Measurements from ENCODE around the gene XRCC4. TPM values are rescaled to one million over a fixed set of nuclear protein-coding genes. Genes with fewer than 3 reads are reported as not detected.

XRCC4 gene
- total RNA-seq, 2 donors from 2014 or later: 10.6 to 17.3 TPM

GRCh38 chr5:83385812-83386211 is 308.5 kb downstream of the XRCC4 start:
- Histone ChIP-seq H3K27ac (ENCODE audit: low read depth, low read length) (no peak overlapping the region), H3K27me3 (ENCODE audit: control insufficient read depth, insufficient read depth, low read length, poor library complexity, severe bottlenecking) (no peaks in the 10 kb centered on the region), H3K4me1 (ENCODE audit: control insufficient read depth, insufficient read depth, low read length) (no peaks in the 10 kb centered on the region), H3K4me3 (ENCODE audit: low read length) (no peak overlapping the region), H3K9me3 (ENCODE audit: control insufficient read depth, low read length) (no peaks in the 10 kb centered on the region), H3K9ac (ENCODE audit: extremely low read depth, low read length, poor library complexity, severe bottlenecking) (no peak overlapping the region), H3K36me3 (ENCODE audit: control insufficient read depth, insufficient read depth, low read length) (no peaks in the 10 kb centered on the region)
- no peak for DNase-seq
- Mint-ChIP-seq H3K36me3 (ENCODE audit: low read depth) (no peaks in the 10 kb centered on the region), H3K27me3 (ENCODE audit: insufficient read depth) (no peaks in the 10 kb centered on the region), H3K9me3 (peaks cover 2% of the 10 kb centered on the region), H3K27ac (no peak overlapping the region), H3K4me1 (no peaks in the 10 kb centered on the region), H3K4me3 (no peak overlapping the region)
- TF ChIP-seq CTCF (conservative IDR thresholded peaks at IDR 0.05): peak; percentile 65
- WGBS, 2 experiments (ENCODE audit: insufficient coverage in 1 of 2, insufficient read length in 1 of 2): 96 to 100% methylated on average over 1 to 3 of the region's 4 CpGs

GRCh38 chr5:83387041-83387440 is 309.7 kb downstream of the XRCC4 start:
- 100% methylated on average over 1 to 2 of the region's 2 CpGs for whole genome bisulfite sequencing, 2 experiments (ENCODE audit: insufficient coverage in 1 of 2, insufficient read length in 1 of 2)
- Histone ChIP-seq H3K36me3 (ENCODE audit: control insufficient read depth, insufficient read depth, low read length) (no peaks in the 10 kb centered on the region), H3K9ac (ENCODE audit: extremely low read depth, low read length, poor library complexity, severe bottlenecking) (no peak overlapping the region), H3K9me3 (ENCODE audit: control insufficient read depth, low read length) (no peaks in the 10 kb centered on the region), H3K4me3 (ENCODE audit: low read length) (no peak overlapping the region), H3K27ac (ENCODE audit: low read depth, low read length) (no peak overlapping the region), H3K27me3 (ENCODE audit: control insufficient read depth, insufficient read depth, low read length, poor library complexity, severe bottlenecking) (no peaks in the 10 kb centered on the region), H3K4me1 (ENCODE audit: control insufficient read depth, insufficient read depth, low read length) (no peaks in the 10 kb centered on the region)
- Mint-ChIP-seq H3K9me3 (peaks cover 2% of the 10 kb centered on the region), H3K27ac (no peak overlapping the region), H3K4me3 (no peak overlapping the region), H3K27me3 (ENCODE audit: insufficient read depth) (no peaks in the 10 kb centered on the region), H3K4me1 (no peaks in the 10 kb centered on the region), H3K36me3 (ENCODE audit: low read depth) (no peaks in the 10 kb centered on the region)
- TF ChIP-seq CTCF (conservative IDR thresholded peaks at IDR 0.05): no peak
- no peak for DNase-seq

- Mint-ChIP-seq H3K27ac (no peak overlapping the region), H3K4me1 (no peaks in the 10 kb centered on the region), H3K27me3 (ENCODE audit: insufficient read depth) (no peaks in the 10 kb centered on the region), H3K36me3 (ENCODE audit: low read depth) (no peaks in the 10 kb centered on the region), H3K9me3 (no peaks in the 10 kb centered on the region), H3K4me3 (no peak overlapping the region)
- TF ChIP-seq CTCF (conservative IDR thresholded peaks at IDR 0.05): no peak
- Histone ChIP-seq H3K9me3 (ENCODE audit: control insufficient read depth, low read length) (no peaks in the 10 kb centered on the region), H3K4me1 (ENCODE audit: control insufficient read depth, insufficient read depth, low read length) (no peaks in the 10 kb centered on the region), H3K27me3 (ENCODE audit: control insufficient read depth, insufficient read depth, low read length, poor library complexity, severe bottlenecking) (no peaks in the 10 kb centered on the region), H3K9ac (ENCODE audit: extremely low read depth, low read length, poor library complexity, severe bottlenecking) (no peak overlapping the region), H3K27ac (ENCODE audit: low read depth, low read length) (no peak overlapping the region), H3K4me3 (ENCODE audit: low read length) (no peak overlapping the region), H3K36me3 (ENCODE audit: control insufficient read depth, insufficient read depth, low read length) (no peaks in the 10 kb centered on the region)
- no peak for DNase-seq
Measured at GRCh38 chr5:83388608-83389007, 311.3 kb downstream of the XRCC4 start.

Measured in endodermal cell (in vitro differentiated cells).